HEK293T (cell line): Measurements from ENCODE around the gene ZNF341.

Experiments used
- FOXM1 ChIP-seq: fragments of 450-650 bp; IDR thresholded peaks from 2 replicates; pipeline ENCODE4 v1.6.1; 2017; ENCODE audit warnings: mild to moderate bottlenecking, borderline replicate concordance
- PKNOX1 ChIP-seq: fragments of 450-650 bp; IDR thresholded peaks from 2 replicates; pipeline ENCODE4 v1.6.1; 2016
- SP1 ChIP-seq: fragments of 450-650 bp; IDR thresholded peaks from 2 replicates; pipeline ENCODE4 v1.6.1; 2017
- TARDBP ChIP-seq: fragments of 450-650 bp; IDR thresholded peaks from 2 replicates; pipeline ENCODE4 v1.6.1; 2016
- ZNF384 ChIP-seq: fragments of 450-650 bp; IDR thresholded peaks from 2 replicates; pipeline ENCODE4 v1.6.1; 2016

GRCh38 chr20:33820362-33820761 lies 88.6 kb downstream of the ZNF341 start:
- no peak for TF ChIP-seq FOXM1
- TF ChIP-seq PKNOX1: no peak
- TF ChIP-seq ZNF384: no peak
- no peak for TF ChIP-seq TARDBP
- no peak for TF ChIP-seq SP1
